H9 (cell line): Measurements from ENCODE around the gene RETREG3. TPM values are rescaled to one million over a fixed set of nuclear protein-coding genes. Genes with fewer than 3 reads are reported as not detected.

Source experiments
- DNase-seq: peaks from one replicate; pipeline ENCODE4 v3.0.0-alpha.2; 2017
- H2AFZ ChIP-seq: one replicate; pipeline ENCODE4 v1.6.1; 2013; ENCODE audit warnings: mild to moderate bottlenecking, low read length, control low read depth, moderate library complexity
- H2AK5ac ChIP-seq: 2 replicates; pipeline ENCODE4 v1.6.1; 2013; ENCODE audit warnings: low read length, control low read depth, mixed read lengths; ENCODE audit not compliant: insufficient read length
- H2BK120ac ChIP-seq: one replicate; pipeline ENCODE4 v1.6.1; 2013; ENCODE audit warnings: low read depth, mild to moderate bottlenecking, low read length, control low read depth, inconsistent platforms; ENCODE audit not compliant: poor library complexity, severe bottlenecking
- H2BK12ac ChIP-seq: 2 replicates; pipeline ENCODE4 v1.6.1; 2013; ENCODE audit warnings: low read length, control low read depth, mixed read lengths, low read depth; ENCODE audit not compliant: insufficient read length
- H2BK15ac ChIP-seq: 2 replicates; pipeline ENCODE4 v1.6.1; 2013; ENCODE audit warnings: low read depth, low read length, control low read depth
- H2BK20ac ChIP-seq: one replicate; pipeline ENCODE4 v1.6.1; 2013; ENCODE audit warnings: low read depth, mild to moderate bottlenecking, low read length, control low read depth, inconsistent platforms; ENCODE audit not compliant: poor library complexity, severe bottlenecking
- H2BK5ac ChIP-seq: 2 replicates; pipeline ENCODE4 v1.6.1; 2013; ENCODE audit warnings: low read length, control low read depth, mixed read lengths; ENCODE audit not compliant: insufficient read length
- H3K14ac ChIP-seq: 2 replicates; pipeline ENCODE4 v1.6.1; 2013; ENCODE audit warnings: low read length, control low read depth; ENCODE audit not compliant: insufficient read depth
- H3K18ac ChIP-seq: 2 replicates; pipeline ENCODE4 v1.6.1; 2013; ENCODE audit warnings: low read depth, mild to moderate bottlenecking, mixed read lengths, low read length, control low read depth; ENCODE audit not compliant: insufficient read length
- H3K23ac ChIP-seq: 2 replicates; pipeline ENCODE4 v1.6.1; 2013; ENCODE audit warnings: low read length, control low read depth, mixed read lengths, low read depth; ENCODE audit not compliant: insufficient read length
- H3K23me2 ChIP-seq: 2 replicates; pipeline ENCODE4 v1.6.1; 2013; ENCODE audit warnings: low read depth, mild to moderate bottlenecking, mixed read lengths, low read length, control low read depth; ENCODE audit not compliant: insufficient read length, poor library complexity, severe bottlenecking
- H3K27ac ChIP-seq: 2 replicates; pipeline ENCODE4 v1.5.1; 2013; ENCODE audit warnings: low read length, control low read depth, mixed read lengths, low read depth; ENCODE audit not compliant: insufficient read length
- H3K27me3 ChIP-seq: 2 replicates; pipeline ENCODE4 v1.6.1; 2013; ENCODE audit warnings: low read length, control low read depth, inconsistent platforms; ENCODE audit not compliant: insufficient read depth
- H3K4ac ChIP-seq: 2 replicates; pipeline ENCODE4 v1.6.1; 2013; ENCODE audit warnings: low read depth, mild to moderate bottlenecking, control low read depth, inconsistent platforms, low read length, moderate library complexity
- H3K4me1 ChIP-seq: 2 replicates; pipeline ENCODE4 v1.6.1; 2013; ENCODE audit warnings: low read length, control low read depth, inconsistent platforms; ENCODE audit not compliant: insufficient read depth
- H3K4me2 ChIP-seq: 2 replicates; pipeline ENCODE4 v1.6.1; 2013; ENCODE audit warnings: low read length, control low read depth, mixed read lengths; ENCODE audit not compliant: insufficient read length, insufficient read depth
- H3K56ac ChIP-seq: 2 replicates; pipeline ENCODE4 v1.6.1; 2013; ENCODE audit warnings: low read depth, mild to moderate bottlenecking, mixed read lengths, low read length, control low read depth; ENCODE audit not compliant: insufficient read length
- H3K79me1 ChIP-seq: 2 replicates; pipeline ENCODE4 v1.6.1; 2013; ENCODE audit warnings: low read depth, mild to moderate bottlenecking, moderate library complexity, low read length, control low read depth, inconsistent platforms; ENCODE audit not compliant: insufficient read depth, poor library complexity, severe bottlenecking
- H3K79me2 ChIP-seq: 2 replicates; pipeline ENCODE4 v1.6.1; 2013; ENCODE audit warnings: low read length, control low read depth, inconsistent platforms; ENCODE audit not compliant: insufficient read depth
- H3K9ac ChIP-seq: 2 replicates; pipeline ENCODE4 v1.6.1; 2013; ENCODE audit warnings: low read length, control low read depth, mixed read lengths; ENCODE audit not compliant: insufficient read length; ENCODE audit errors: extremely low read depth
- H3K9me3 ChIP-seq: one replicate; pipeline ENCODE4 v1.6.1; 2013; ENCODE audit warnings: low read depth, low read length, inconsistent platforms; ENCODE audit not compliant: control insufficient read depth
- H3T11ph ChIP-seq: one replicate; pipeline ENCODE4 v1.6.1; 2013; ENCODE audit warnings: mild to moderate bottlenecking, low read length, control low read depth, inconsistent platforms
- H4K20me1 ChIP-seq: one replicate; pipeline ENCODE4 v1.6.1; 2013; ENCODE audit not compliant: control insufficient read depth, insufficient read length, insufficient read depth
- H4K5ac ChIP-seq: 2 replicates; pipeline ENCODE4 v1.6.1; 2013; ENCODE audit warnings: low read depth, mild to moderate bottlenecking, mixed read lengths, low read length, control low read depth; ENCODE audit not compliant: insufficient read length
- H4K8ac ChIP-seq: replicated peaks from 2 replicates; pipeline ENCODE4 v1.6.1; 2013; ENCODE audit warnings: low read length, control low read depth, mixed read lengths, low read depth; ENCODE audit not compliant: insufficient read length
- H4K91ac ChIP-seq: 2 replicates; pipeline ENCODE4 v1.6.1; 2013; ENCODE audit warnings: low read depth, mild to moderate bottlenecking, moderate library complexity, mixed read lengths, low read length, control low read depth; ENCODE audit not compliant: insufficient read length
- H3K27ac Mint-ChIP-seq, 3 experiments: 2 replicates in 2 of 3; 3 replicates in 1 of 3; pipeline ENCODE4 v1.8.0; 2020 to 2021; ENCODE audit warnings: mixed read lengths in 3 of 3, mild to moderate bottlenecking in 1 of 3, moderate library complexity in 1 of 3
- H3K27me3 Mint-ChIP-seq: 2 replicates; pipeline ENCODE4 v1.8.0; 2021; ENCODE audit warnings: low read depth, mild to moderate bottlenecking, moderate library complexity, mixed read lengths
- H3K36me3 Mint-ChIP-seq, 3 experiments: 2 replicates in 2 of 3; 3 replicates in 1 of 3; pipeline ENCODE4 v1.8.0; 2020 to 2021; ENCODE audit warnings: low read depth in 3 of 3, mixed read lengths in 3 of 3; ENCODE audit not compliant: insufficient read depth in 1 of 3
- H3K4me1 Mint-ChIP-seq, 2 experiments: 2 replicates each; pipeline ENCODE4 v1.8.0; 2020; ENCODE audit warnings: mixed read lengths in 2 of 2
- H3K4me3 Mint-ChIP-seq, 2 experiments: 2 replicates in 1 of 2; 3 replicates in 1 of 2; pipeline ENCODE4 v1.8.0; 2020 to 2021; ENCODE audit warnings: mild to moderate bottlenecking in 2 of 2, mixed read lengths in 2 of 2, moderate library complexity in 1 of 2
- H3K9me3 Mint-ChIP-seq, 2 experiments: 2 replicates in 1 of 2; 3 replicates in 1 of 2; pipeline ENCODE4 v1.8.0; 2020; ENCODE audit warnings: mild to moderate bottlenecking in 2 of 2, mixed read lengths in 2 of 2, moderate library complexity in 1 of 2
- CTCF ChIP-seq: fragments of 200-600 bp; sonication (generic); conservative IDR thresholded peaks from 3 replicates; pipeline ENCODE4 v1.8.0; 2021; ENCODE audit warnings: antibody characterized with exemption, mild to moderate bottlenecking
- WGBS: extraction: QIAGEN DNeasy Blood & Tissue Kit; methylation state at CpG from one replicate; pipeline ENCODE4 v1.1.7; 2013; ENCODE audit warnings: missing lambda C conversion rate, low lambda C conversion rate, mixed read lengths; ENCODE audit not compliant: insufficient read length; ENCODE audit errors: extremely low coverage; 5-methylcytosine and 5-hydroxymethylcytosine counted together
- total RNA-seq: library from RNA; stranded (reverse); gene quantifications from 2 replicates; pipeline ENCODE4 v1.2.1, GENCODE V29; 2021

Gene RETREG3
- total RNA-seq, 1 experiment from 2014 or later = 47.3 TPM

- no peak overlapping the region for H4K5ac ChIP-seq
- no peak overlapping the region for H3K14ac ChIP-seq
- H3K23me2 ChIP-seq = peaks cover 5% of the 10 kb centered on the region
- no peaks in the 10 kb centered on the region for H3K27me3 ChIP-seq
- H3K4me2 ChIP-seq = no peak overlapping the region
- H2BK120ac ChIP-seq = no peak overlapping the region
- H3K79me2 ChIP-seq = no peaks in the 10 kb centered on the region
- no peaks in the 10 kb centered on the region for H3K79me1 ChIP-seq
- H2AK5ac ChIP-seq = no peak overlapping the region
- H3K9ac ChIP-seq = no peak overlapping the region
- no peaks in the 10 kb centered on the region for H4K20me1 ChIP-seq
- H3K4ac ChIP-seq = no peak overlapping the region
- H3K4me3 Mint-ChIP-seq = peak overlapping the region; percentile 28 to 40; a peak in 3 of 5 replicates
- WGBS = no CpG with 5 or more reads among the region's 5 CpGs
- H4K8ac ChIP-seq = no peak overlapping the region
- DNase-seq = no peak
- peaks cover 11 to 19% of the 10 kb centered on the region in 2 experiments for H3K4me1 Mint-ChIP-seq
- H3K18ac ChIP-seq = no peak overlapping the region
- H2AFZ ChIP-seq = no peak overlapping the region
- no peak overlapping the region for H4K91ac ChIP-seq
- peaks cover 13% of the 10 kb centered on the region for H3K27me3 Mint-ChIP-seq
- TF ChIP-seq CTCF = no peak
- H3K27ac Mint-ChIP-seq = peak overlapping the region in 2 of 3 experiments; percentile 15 to 49; a peak in 1 of 7 replicates
- H3K9me3 Mint-ChIP-seq = no peaks in the 10 kb centered on the region
- peaks cover 0 to 27% (median 19%) of the 10 kb centered on the region in 3 experiments; a peak in 6 of 7 replicates for H3K36me3 Mint-ChIP-seq
- no peak overlapping the region for H3K27ac ChIP-seq
- peak overlapping the region; percentile 94 for H2BK12ac ChIP-seq
- no peak overlapping the region for H2BK20ac ChIP-seq
- H3K56ac ChIP-seq = no peak overlapping the region
- H3T11ph ChIP-seq = no peak overlapping the region
- no peaks in the 10 kb centered on the region for H3K9me3 ChIP-seq
- H2BK5ac ChIP-seq = no peak overlapping the region
- no peaks in the 10 kb centered on the region; the same call in 1 of the 2 replicates for H3K4me1 ChIP-seq
- no peak overlapping the region for H3K23ac ChIP-seq
- H2BK15ac ChIP-seq = no peak overlapping the region
Observed at GRCh38 chr17:42537826-42538451, 71.2 kb downstream of the RETREG3 start.
